K562 (cell line): ENCODE data around the gene DCAF5.

Experiments used
- CC2D1A ChIP-seq: fragments of 450-650 bp; IDR thresholded peaks from 2 replicates; pipeline ENCODE4 v1.6.1; 2017; ENCODE audit warnings: mild to moderate bottlenecking
- ELF4 ChIP-seq: fragments of 450-650 bp; formaldehyde crosslinking; IDR thresholded peaks from 2 replicates; pipeline ENCODE4 v1.4.0; 2022; ENCODE audit warnings: missing genetic modification characterization
- FOS ChIP-seq: IDR thresholded peaks from 3 replicates; pipeline ENCODE4 v1.6.1; 2011; ENCODE audit not compliant: insufficient read length; ENCODE audit errors: extremely low read depth
- MCM7 ChIP-seq, 2 experiments: fragments of 450-650 bp; IDR thresholded peaks; 2 replicates each; pipeline ENCODE4 v1.6.1; 2016 to 2018
- NEUROD1 ChIP-seq: fragments of 150-350 bp; IDR thresholded peaks from 2 replicates; pipeline ENCODE4 v1.6.1; 2014; ENCODE audit warnings: borderline replicate concordance, low read length, low read depth; ENCODE audit not compliant: partially characterized antibody
- POLR2A ChIP-seq: fragments of 450-650 bp; conservative IDR thresholded peaks from 2 replicates; pipeline ENCODE4 v1.6.1; 2016
- TF ChIP-seq, protein P1 (sequence below), 2 experiments: fragments of 450-650 bp; formaldehyde crosslinking in 1 of 2; IDR thresholded peaks; 2 replicates each; pipeline versions ENCODE4 v1.4.0 to v1.6.1; 2014 to 2020; ENCODE audit warnings: mild to moderate bottlenecking in 2 of 2, borderline replicate concordance in 1 of 2, low read depth in 1 of 2

DNA sequence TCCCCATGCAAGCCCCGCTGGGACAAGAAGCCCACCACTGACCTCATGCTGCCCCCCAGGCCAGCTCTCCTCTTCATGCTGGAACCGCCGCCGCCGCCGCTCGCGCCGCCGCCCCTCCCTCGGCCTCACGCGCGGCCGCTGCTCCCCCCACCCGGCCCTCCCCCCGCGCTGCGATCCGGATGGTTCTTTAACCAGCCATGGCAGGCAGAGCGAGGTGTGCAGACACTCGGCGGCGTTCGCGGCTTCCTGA lies at the start of gene DCAF5:
- no peak for TF ChIP-seq NEUROD1
- TF ChIP-seq ELF4 = no peak
- TF ChIP-seq, protein P1, sequence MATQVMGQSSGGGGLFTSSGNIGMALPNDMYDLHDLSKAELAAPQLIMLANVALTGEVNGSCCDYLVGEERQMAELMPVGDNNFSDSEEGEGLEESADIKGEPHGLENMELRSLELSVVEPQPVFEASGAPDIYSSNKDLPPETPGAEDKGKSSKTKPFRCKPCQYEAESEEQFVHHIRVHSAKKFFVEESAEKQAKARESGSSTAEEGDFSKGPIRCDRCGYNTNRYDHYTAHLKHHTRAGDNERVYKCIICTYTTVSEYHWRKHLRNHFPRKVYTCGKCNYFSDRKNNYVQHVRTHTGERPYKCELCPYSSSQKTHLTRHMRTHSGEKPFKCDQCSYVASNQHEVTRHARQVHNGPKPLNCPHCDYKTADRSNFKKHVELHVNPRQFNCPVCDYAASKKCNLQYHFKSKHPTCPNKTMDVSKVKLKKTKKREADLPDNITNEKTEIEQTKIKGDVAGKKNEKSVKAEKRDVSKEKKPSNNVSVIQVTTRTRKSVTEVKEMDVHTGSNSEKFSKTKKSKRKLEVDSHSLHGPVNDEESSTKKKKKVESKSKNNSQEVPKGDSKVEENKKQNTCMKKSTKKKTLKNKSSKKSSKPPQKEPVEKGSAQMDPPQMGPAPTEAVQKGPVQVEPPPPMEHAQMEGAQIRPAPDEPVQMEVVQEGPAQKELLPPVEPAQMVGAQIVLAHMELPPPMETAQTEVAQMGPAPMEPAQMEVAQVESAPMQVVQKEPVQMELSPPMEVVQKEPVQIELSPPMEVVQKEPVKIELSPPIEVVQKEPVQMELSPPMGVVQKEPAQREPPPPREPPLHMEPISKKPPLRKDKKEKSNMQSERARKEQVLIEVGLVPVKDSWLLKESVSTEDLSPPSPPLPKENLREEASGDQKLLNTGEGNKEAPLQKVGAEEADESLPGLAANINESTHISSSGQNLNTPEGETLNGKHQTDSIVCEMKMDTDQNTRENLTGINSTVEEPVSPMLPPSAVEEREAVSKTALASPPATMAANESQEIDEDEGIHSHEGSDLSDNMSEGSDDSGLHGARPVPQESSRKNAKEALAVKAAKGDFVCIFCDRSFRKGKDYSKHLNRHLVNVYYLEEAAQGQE (IDR thresholded peaks at IDR 0.05; ENCODE audit: borderline replicate concordance) = no peak
- TF ChIP-seq, protein P1 (CRISPR knock-in tag; IDR thresholded peaks at IDR 0.05; ENCODE audit: low read depth) = no peak
- TF ChIP-seq CC2D1A = no peak
- no peak for TF ChIP-seq FOS
- TF ChIP-seq POLR2A = no peak
- no peak for TF ChIP-seq MCM7 (IDR thresholded peaks at IDR 0.05)
